Adrenal gland (tissue), 12 donors: ENCODE results near the gene MYZAP. TPM values are rescaled to one million over a fixed set of nuclear protein-coding genes. Genes with fewer than 3 reads are reported as not detected.

Source experiments
- DNase-seq, 7 donors: peaks; one replicate each; pipeline ENCODE4 v3.0.0-alpha.2; 2019 to 2020
- H3K27ac ChIP-seq, 5 donors: fragments of 200-600 bp; sonication (generic) in 4 of 5; 1 replicate in 3 of 5; 2 replicates in 2 of 5; pipeline versions ENCODE4 v1.5.1 to v1.8.0; 2016 to 2020; ENCODE audit warnings: mild to moderate bottlenecking in 1 of 5
- H3K27me3 ChIP-seq: fragments of 200-600 bp; 2 replicates; pipeline ENCODE4 v1.8.0; 2021
- H3K36me3 ChIP-seq, 2 donors: fragments of 200-600 bp; replicated peaks in 1 of 2; 1 replicate in 1 of 2; 2 replicates in 1 of 2; pipeline versions ENCODE4 v1.5.1 to v1.8.0; 2018 to 2022
- H3K4me1 ChIP-seq, 2 donors: fragments of 200-600 bp; replicated peaks in 1 of 2; 1 replicate in 1 of 2; 2 replicates in 1 of 2; pipeline versions ENCODE4 v1.5.1 to v1.8.0; 2018 to 2021
- H3K4me3 ChIP-seq, 4 donors: fragments of 200-600 bp; sonication (generic) in 3 of 4; one replicate each; pipeline ENCODE4 v1.5.1; 2016 to 2018
- H3K9me3 ChIP-seq, 3 donors: fragments of 200-600 bp; sonication (generic) in 1 of 3; replicated peaks in 1 of 3; 1 replicate in 2 of 3; 2 replicates in 1 of 3; pipeline versions ENCODE4 v1.5.1 to v1.8.0; 2016 to 2021
- CTCF ChIP-seq, 6 experiments: fragments of 450-650 bp in 4 of 6; fragments of 200-600 bp in 2 of 6; sonication (generic) in 1 of 6; IDR thresholded peaks; 1 replicate in 5 of 6; 2 replicates in 1 of 6; pipeline versions ENCODE4 v1.5.1 to v1.8.0; 2016 to 2021; ENCODE audit warnings: antibody characterized with exemption in 6 of 6, mild to moderate bottlenecking in 2 of 6, moderate library complexity in 1 of 6
- POLR2A ChIP-seq, 2 donors: fragments of 450-650 bp; IDR thresholded peaks; one replicate each; pipeline ENCODE4 v1.6.1; 2017; ENCODE audit warnings: antibody characterized with exemption in 2 of 2, mild to moderate bottlenecking in 2 of 2, moderate library complexity in 1 of 2
- WGBS, 4 donors: extraction: QIAGEN DNeasy Blood & Tissue Kit in 2 of 4; methylation state at CpG; one replicate each; pipeline versions ENCODE4 v1.1.5 to v1.1.7; 2013 to 2017; 5-methylcytosine and 5-hydroxymethylcytosine counted together
- intact Hi-C, 2 donors: fragments of 100-400 bp; cut with DNase I; formaldehyde crosslinking; loops; one replicate each; pipeline versions ENCODE4 v1.14.1 to v1.15.0; 2022 to 2023
- polyA plus RNA-seq, 3 donors: library from polyadenylated mRNA; stranded (reverse); fragments of 200-250 nt in 2 of 3; fragments of 350-450 nt in 1 of 3; fragmentation: Illumina TruSeq in 1 of 3; extraction: RNeasy Lipid Tissue Mini Kit (QIAGEN cat#74804) in 1 of 3; gene quantifications; one replicate each; pipeline ENCODE4 v1.2.3, GENCODE V29; 2013 to 2014
- total RNA-seq, 9 donors: library from RNA; depleted of rRNA in 4 of 9; stranded (reverse); fragments of >200 nt in 4 of 9; fragments of 120-200 nt in 1 of 9; fragmentation: NEBNext Ultra II Directional in 1 of 9; extraction: Animal tissue kit (Norgen Biotek cat#: 25700) in 1 of 9; gene quantifications; one replicate each; pipeline versions ENCODE4 v1.1.0 to v1.2.4, GENCODE V29; 2013 to 2023
- donor health status: healthy with polysubstance abuse.
- donor health status: Bipolar disorder and iron deficiency.
- donor health status: DM: yes; HTN: yes; CAD: no.
- donor health status: DM: no; HTN: no; CAD: no.
- donor health status: DM: no; HTN: no; CAD: no.
- donor health status: DM: yes; HTN: yes; CAD: no.

Gene MYZAP
- total and polyA plus RNA-seq, 12 donors = 21.4 to 176 (median 70.6) TPM

- H3K27ac ChIP-seq = no peak overlapping the region
- peaks cover 0 to 3% of the 10 kb centered on the region in 2 donors for H3K4me1 ChIP-seq
- DNase-seq = no peak
- H3K4me3 ChIP-seq = no peak overlapping the region
- TF ChIP-seq CTCF (IDR thresholded peaks at IDR 0.05) = no peak
- TF ChIP-seq POLR2A (IDR thresholded peaks at IDR 0.05) = no peak
- no peaks in the 10 kb centered on the region for H3K9me3 ChIP-seq
- intact Hi-C loops = loop anchor here in 1 of 2 donors (10.0 kb wide), 1 partner anchor 294 kb away; no protein-coding TSS in a partner anchor
- no peaks in the 10 kb centered on the region for H3K27me3 ChIP-seq
- no peaks in the 10 kb centered on the region for H3K36me3 ChIP-seq
- 59 to 79% (median 68%) methylated on average over 3 of the region's 3 CpGs for WGBS, 4 donors
Observed at GRCh38 chr15:57570994-57571393, 20.7 kb upstream of the MYZAP start.

- no peak overlapping the region for H3K27ac ChIP-seq
- no peaks in the 10 kb centered on the region for H3K36me3 ChIP-seq
- H3K4me3 ChIP-seq = no peak overlapping the region
- intact Hi-C loops = loop anchor here in 1 of 2 donors (10.0 kb wide), 1 partner anchor 293 kb away; no protein-coding TSS in a partner anchor
- no peaks in the 10 kb centered on the region for H3K27me3 ChIP-seq
- no peak for DNase-seq
- TF ChIP-seq CTCF (IDR thresholded peaks at IDR 0.05) (no peak), POLR2A (IDR thresholded peaks at IDR 0.05) (no peak)
- WGBS, 4 donors = 93 to 96% (median 94%) methylated on average over 7 of the region's 7 CpGs
- H3K4me1 ChIP-seq = peaks cover 0 to 3% of the 10 kb centered on the region in 2 donors
- no peaks in the 10 kb centered on the region for H3K9me3 ChIP-seq
Observed at GRCh38 chr15:57571725-57572124, 20.0 kb upstream of the MYZAP start.

- DNase-seq = no peak
- no peaks in the 10 kb centered on the region for H3K9me3 ChIP-seq
- H3K36me3 ChIP-seq = no peaks in the 10 kb centered on the region
- no peak overlapping the region for H3K4me3 ChIP-seq
- TF ChIP-seq POLR2A (IDR thresholded peaks at IDR 0.05) = no peak
- TF ChIP-seq CTCF (IDR thresholded peaks at IDR 0.05) = no peak
- 87 to 98% (median 95%) methylated on average over 3 of the region's 3 CpGs for WGBS, 4 donors
- no peak overlapping the region for H3K27ac ChIP-seq
- H3K4me1 ChIP-seq = no peaks in the 10 kb centered on the region
- intact Hi-C loops = loop anchor here in 1 of 2 donors (10.0 kb wide), 1 partner anchor 292 kb away; no protein-coding TSS in a partner anchor
- no peaks in the 10 kb centered on the region for H3K27me3 ChIP-seq
Observed at GRCh38 chr15:57572468-57572867, 19.2 kb upstream of the MYZAP start.

GRCh38 chr15:57573151-57573550 lies 18.6 kb upstream of the MYZAP start:
- no peaks in the 10 kb centered on the region for H3K36me3 ChIP-seq
- H3K4me3 ChIP-seq = no peak overlapping the region
- H3K27me3 ChIP-seq = no peaks in the 10 kb centered on the region
- WGBS, 4 donors = 84 to 89% (median 85%) methylated on average over 4 of the region's 4 CpGs
- intact Hi-C loops = loop anchor here in 1 of 2 donors (10.0 kb wide), 1 partner anchor 292 kb away; no protein-coding TSS in a partner anchor
- no peak for TF ChIP-seq CTCF (IDR thresholded peaks at IDR 0.05)
- no peak for TF ChIP-seq POLR2A (IDR thresholded peaks at IDR 0.05)
- H3K4me1 ChIP-seq = no peaks in the 10 kb centered on the region
- H3K9me3 ChIP-seq = no peaks in the 10 kb centered on the region
- H3K27ac ChIP-seq = no peak overlapping the region
- no peak for DNase-seq
